HepG2 (cell line): Measurements from ENCODE around the gene C1orf159. TPM values are rescaled to one million over a fixed set of nuclear protein-coding genes. Genes with fewer than 3 reads are reported as not detected.

ENCODE experiments used
- ESRRA ChIP-seq: sonication (generic); formaldehyde crosslinking; IDR thresholded peaks from 2 replicates; pipeline ENCODE4 v1.5.1; 2020; ENCODE audit warnings: mild to moderate bottlenecking, low read depth, missing genetic modification reagents
- FOXC1 ChIP-seq: sonication (generic); formaldehyde crosslinking; IDR thresholded peaks from 2 replicates; pipeline ENCODE4 v1.8.0; 2022; ENCODE audit warnings: mild to moderate bottlenecking, missing genetic modification reagents, borderline replicate concordance
- HDAC2 ChIP-seq: sonication (generic); formaldehyde crosslinking; IDR thresholded peaks from 2 replicates; pipeline ENCODE4 v1.4.0; 2020; ENCODE audit warnings: missing genetic modification reagents
- IRF2 ChIP-seq: IDR thresholded peaks from 2 replicates; pipeline ENCODE4 v1.6.1; 2018; ENCODE audit warnings: missing genetic modification reagents, missing compliant biosample characterization
- KDM5B ChIP-seq: sonication (generic); formaldehyde crosslinking; IDR thresholded peaks from 2 replicates; pipeline ENCODE4 v1.4.0; 2020; ENCODE audit warnings: missing genetic modification reagents, mild to moderate bottlenecking, borderline replicate concordance
- KMT2A ChIP-seq: sonication (generic); formaldehyde crosslinking; IDR thresholded peaks from 2 replicates; pipeline ENCODE4 v1.4.0; 2020; ENCODE audit warnings: missing genetic modification reagents
- MEIS1 ChIP-seq: sonication (generic); formaldehyde crosslinking; IDR thresholded peaks from 2 replicates; pipeline ENCODE4 v1.9.0; 2021; ENCODE audit warnings: mild to moderate bottlenecking, missing genetic modification reagents, moderate library complexity, borderline replicate concordance
- MIER3 ChIP-seq: IDR thresholded peaks from 2 replicates; pipeline ENCODE4 v1.6.1; 2016; ENCODE audit warnings: missing compliant biosample characterization, borderline replicate concordance
- PAXIP1 ChIP-seq: sonication (generic); formaldehyde crosslinking; conservative IDR thresholded peaks from 2 replicates; pipeline ENCODE4 v1.4.0; 2020; ENCODE audit warnings: mild to moderate bottlenecking, missing genetic modification reagents, moderate library complexity
- PLRG1 ChIP-seq: fragments of 450-650 bp; conservative IDR thresholded peaks from 2 replicates; pipeline ENCODE4 v1.6.1; 2016
- POLR2A ChIP-seq, 2 experiments: IDR thresholded peaks; 2 replicates each; pipeline ENCODE4 v1.6.1; 2011; ENCODE audit warnings: low read depth in 2 of 2, low read length in 2 of 2, mild to moderate bottlenecking in 1 of 2, moderate library complexity in 1 of 2; ENCODE audit not compliant: insufficient read depth in 1 of 2
- SETDB1 ChIP-seq: sonication (generic); formaldehyde crosslinking; IDR thresholded peaks from 2 replicates; pipeline ENCODE4 v1.5.1; 2020; ENCODE audit warnings: missing genetic modification reagents, mild to moderate bottlenecking, borderline replicate concordance
- SMAD9 ChIP-seq: sonication (generic); formaldehyde crosslinking; IDR thresholded peaks from 2 replicates; pipeline ENCODE4 v1.5.1; 2020; ENCODE audit warnings: mild to moderate bottlenecking, missing genetic modification reagents
- TFDP2 ChIP-seq: sonication (generic); formaldehyde crosslinking; IDR thresholded peaks from 2 replicates; pipeline ENCODE4 v1.4.0; 2020; ENCODE audit warnings: missing genetic modification reagents
- TRIM24 ChIP-seq: sonication (generic); formaldehyde crosslinking; IDR thresholded peaks from 2 replicates; pipeline ENCODE4 v1.8.0; 2022; ENCODE audit warnings: mild to moderate bottlenecking, missing genetic modification reagents
- WIZ ChIP-seq: sonication (generic); formaldehyde crosslinking; IDR thresholded peaks from 2 replicates; pipeline ENCODE4 v1.5.1; 2020; ENCODE audit warnings: mild to moderate bottlenecking, missing genetic modification reagents
- ZBTB2 ChIP-seq: sonication (generic); formaldehyde crosslinking; IDR thresholded peaks from 2 replicates; pipeline ENCODE4 v1.8.0; 2022; ENCODE audit warnings: low read depth, missing genetic modification reagents
- ZKSCAN1 ChIP-seq: fragments of 150-350 bp; IDR thresholded peaks from 2 replicates; pipeline ENCODE4 v1.6.1; 2014; ENCODE audit warnings: low read length
- ZNF224 ChIP-seq: sonication (generic); formaldehyde crosslinking; IDR thresholded peaks from 2 replicates; pipeline ENCODE4 v1.5.0; 2020; ENCODE audit warnings: mild to moderate bottlenecking, missing genetic modification reagents
- ZNF274 ChIP-seq: sonication (generic); formaldehyde crosslinking; IDR thresholded peaks from 2 replicates; pipeline ENCODE4 v1.5.1; 2020; ENCODE audit warnings: mild to moderate bottlenecking, missing genetic modification reagents
- ZNF362 ChIP-seq: sonication (generic); formaldehyde crosslinking; IDR thresholded peaks from 2 replicates; pipeline ENCODE4 v1.4.0; 2020; ENCODE audit warnings: missing genetic modification reagents, mild to moderate bottlenecking, borderline replicate concordance
- ZNF451 ChIP-seq: sonication (generic); formaldehyde crosslinking; IDR thresholded peaks from 2 replicates; pipeline ENCODE4 v1.5.0; 2020; ENCODE audit warnings: mild to moderate bottlenecking, missing genetic modification reagents
- ZNF619 ChIP-seq: sonication (generic); formaldehyde crosslinking; IDR thresholded peaks from 2 replicates; pipeline ENCODE4 v1.4.0; 2020; ENCODE audit warnings: mild to moderate bottlenecking, missing genetic modification reagents
- ZNF780A ChIP-seq: sonication (generic); formaldehyde crosslinking; IDR thresholded peaks from 2 replicates; pipeline ENCODE4 v1.8.0; 2022; ENCODE audit warnings: mild to moderate bottlenecking, missing genetic modification reagents, moderate library complexity
- ZNF816 ChIP-seq: sonication (generic); formaldehyde crosslinking; IDR thresholded peaks from 2 replicates; pipeline ENCODE4 v1.8.0; 2022; ENCODE audit warnings: missing genetic modification reagents, mild to moderate bottlenecking, borderline replicate concordance
- polyA plus RNA-seq, 8 experiments: library from polyadenylated mRNA; depleted of rRNA in 3 of 8; stranded (reverse) in 7 of 8; unstranded in 1 of 8; fragments of >200 nt; fragmentation: Illumina TruSeq in 4 of 8; extraction: Trizol in 4 of 8; gene quantifications; 2 replicates each; pipeline versions ENCODE4 v1.2.1 to v1.2.3, GENCODE V29; 2011 to 2016; ENCODE audit warnings: low read depth in 4 of 8, missing spikeins in 1 of 8, mixed read lengths in 1 of 8; ENCODE audit not compliant: insufficient read depth in 1 of 8
- total RNA-seq, 5 experiments: library from RNA; depleted of rRNA; stranded (reverse); fragments of >200 nt; fragmentation: Illumina TruSeq; extraction: Trizol; gene quantifications; 2 replicates each; pipeline ENCODE4 v1.2.3, GENCODE V29; 2016; ENCODE audit warnings: low read depth in 1 of 5

The C1orf159 gene
- total and polyA plus RNA-seq, 2 of the 13 experiments (the other 11 are each of a cell fraction or from before 2014, with no cell fraction given) = 3.8 to 6.7 TPM

GRCh38 chr1:1122078-1122811 is 6.4 kb upstream of the C1orf159 start (continued):
- TF ChIP-seq TRIM24 (CRISPR knock-in tag) (no peak), ESRRA (CRISPR knock-in tag) (no peak), ZNF816 (CRISPR knock-in tag) (no peak), TFDP2 (CRISPR knock-in tag) (0 out of 2 replicates have a peak, but pooled peaks have one; percentile 14), KDM5B (0 out of 2 replicates have a peak, but pooled peaks have one; percentile 38), ZNF619 (CRISPR knock-in tag) (no peak), PLRG1 (no peak), HDAC2 (CRISPR knock-in tag) (no peak), SETDB1 (no peak), ZNF780A (CRISPR knock-in tag) (no peak), ZBTB2 (no peak), ZNF274 (CRISPR knock-in tag) (0 out of 2 replicates have a peak, but pooled peaks have one; percentile 20), ZNF451 (CRISPR knock-in tag) (no peak), ZNF362 (CRISPR knock-in tag) (no peak), MIER3 (no peak), MEIS1 (CRISPR knock-in tag) (no peak), ZNF224 (CRISPR knock-in tag) (no peak), POLR2A (IDR thresholded peaks at IDR 0.05; ENCODE audit: insufficient read depth in 1 of 2, low read depth in 2 of 2, low read length in 2 of 2) (no peak), WIZ (CRISPR knock-in tag) (no peak), ZKSCAN1 (no peak), FOXC1 (no peak), PAXIP1 (CRISPR knock-in tag) (no peak; the same call in 1 of the 2 replicates), KMT2A (CRISPR knock-in tag) (no peak), SMAD9 (no peak), IRF2 (CRISPR knock-in tag) (0 out of 2 replicates have a peak, but pooled peaks have one; percentile 16)
